Cardiac fibroblast (primary cell): ENCODE results near the gene OGG1.

ENCODE experiments used
- DNase-seq, 2 donors: peaks; one replicate each; pipeline versions ENCODE4 v3.0.0 to v3.0.0-alpha.2; 2010; ENCODE audit warnings: low read depth in 2 of 2
- H3K4me3 ChIP-seq, 2 donors: replicated peaks in 1 of 2; 1 replicate in 1 of 2; 2 replicates in 1 of 2; pipeline ENCODE4 v1.5.1; 2011; ENCODE audit warnings: low read depth in 2 of 2, low read length in 2 of 2, mild to moderate bottlenecking in 2 of 2, moderate library complexity in 1 of 2
- CTCF ChIP-seq: IDR thresholded peaks from one replicate; pipeline ENCODE4 v1.5.1; 2011; ENCODE audit warnings: low read depth, mild to moderate bottlenecking, low read length, inconsistent platforms

OGG1 gene

DNA sequence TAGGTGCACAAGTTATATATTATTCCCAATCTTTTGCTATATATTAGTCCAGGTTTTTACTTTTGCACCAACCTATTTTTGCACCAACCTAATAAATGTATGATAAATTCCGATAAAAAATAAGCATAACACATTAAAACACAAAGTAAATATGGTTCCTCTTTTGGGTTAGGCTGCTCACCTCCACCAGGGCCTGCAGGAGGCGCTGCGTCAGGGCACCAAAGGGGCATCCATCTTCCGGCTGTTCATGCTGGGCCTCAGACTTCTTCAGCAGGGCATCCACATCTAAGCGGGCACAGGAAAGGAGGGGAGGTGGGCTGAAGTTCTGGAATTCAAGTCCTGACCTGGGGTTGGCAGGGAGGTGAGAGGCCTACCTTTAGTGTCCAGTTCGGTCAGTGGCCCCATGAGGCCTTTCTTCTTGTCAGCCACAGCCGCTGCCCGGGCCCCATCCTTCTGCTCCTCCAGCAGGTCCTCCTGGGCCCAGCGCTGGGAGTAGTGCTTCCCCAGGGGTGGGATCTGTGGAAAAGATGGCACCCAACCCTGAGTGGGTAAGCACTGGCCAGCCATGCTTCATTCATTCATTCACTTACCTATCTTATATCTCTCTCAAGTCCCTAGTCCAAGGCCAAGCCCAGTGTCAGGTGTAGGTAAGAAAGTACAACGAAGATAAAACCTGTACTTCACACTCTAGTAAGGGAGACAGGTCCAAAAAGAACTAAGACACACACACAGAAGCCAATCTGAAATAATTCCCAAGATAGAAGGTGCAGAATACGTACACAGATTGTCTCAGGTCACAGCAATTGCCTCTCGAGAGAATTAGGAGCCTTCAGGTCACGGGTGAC lies 37.3 kb downstream of the OGG1 start:
- DNase-seq, result no peak
- TF ChIP-seq CTCF, result peak; percentile 57
- no peak overlapping the region for H3K4me3 ChIP-seq

GRCh38 chr3:9787714-9788113 lies 38.0 kb downstream of the OGG1 start:
- H3K4me3 ChIP-seq, result no peak overlapping the region
- no peak for TF ChIP-seq CTCF
- DNase-seq, result no peak

- no peak for DNase-seq
- no peak for TF ChIP-seq CTCF
- no peak overlapping the region for H3K4me3 ChIP-seq
Observed at GRCh38 chr3:9791127-9791526, 41.4 kb downstream of the OGG1 start.

GRCh38 chr3:9791790-9792404 lies 42.1 kb downstream of the OGG1 start:
- peak overlapping the region; percentile 75 to 96 for H3K4me3 ChIP-seq
- no peak for DNase-seq
- TF ChIP-seq CTCF, result no peak

DNA sequence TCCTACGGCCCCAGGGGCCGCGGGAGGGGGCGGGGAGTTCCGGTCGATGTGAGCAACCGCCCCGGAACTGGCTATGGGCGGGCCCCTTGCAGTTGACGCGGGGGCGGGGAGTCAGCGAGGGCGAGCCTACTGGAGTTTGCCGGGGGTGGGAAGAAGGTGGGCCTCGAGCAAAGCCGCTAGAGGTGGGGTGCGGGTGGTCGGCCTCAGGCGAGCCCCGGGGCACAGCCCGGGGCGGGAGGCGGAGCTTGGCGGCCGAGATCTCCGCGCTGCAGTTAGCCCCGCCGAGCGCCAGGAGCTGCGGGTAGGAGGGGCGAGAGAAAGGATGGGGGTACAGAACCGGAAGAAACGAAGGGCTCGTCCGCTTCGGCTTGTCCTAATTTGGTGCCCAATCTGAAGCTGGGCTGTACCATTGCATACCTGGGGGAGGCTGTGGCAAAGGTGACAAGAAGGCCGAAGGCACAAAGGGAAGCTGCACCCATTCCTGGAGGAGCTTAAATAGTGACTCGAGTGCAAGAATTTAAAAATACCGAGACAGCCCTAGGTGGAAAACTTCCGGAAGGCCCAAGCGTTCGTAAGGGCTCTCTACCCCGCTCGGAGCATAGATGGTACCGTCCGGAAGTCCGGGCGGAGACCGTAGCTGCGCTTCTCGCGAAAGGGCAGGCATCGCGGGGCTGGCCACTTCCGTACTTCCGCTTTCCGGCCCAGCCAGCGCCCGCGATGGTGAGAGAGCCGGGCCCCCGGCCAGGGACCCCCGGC lies 42.8 kb downstream of the OGG1 start, which contains the start of the genes ARPC4 and TADA3:
Gene ARPC4, plus strand, starts transcription at position 678 of the 756 bp plus-strand sequence. Its CDS starts 40 bp downstream, at position 718.
Gene TADA3, minus strand, starts transcription at position 69 of the 756 bp plus-strand sequence. CDS start 1,007 bp downstream, outside the sequence.
- peak within 1 kb of the TSS; percentile 75 to 96 for H3K4me3 ChIP-seq
- DNase-seq, result peak; percentile 98
- peak; percentile 12 for TF ChIP-seq CTCF

DNA sequence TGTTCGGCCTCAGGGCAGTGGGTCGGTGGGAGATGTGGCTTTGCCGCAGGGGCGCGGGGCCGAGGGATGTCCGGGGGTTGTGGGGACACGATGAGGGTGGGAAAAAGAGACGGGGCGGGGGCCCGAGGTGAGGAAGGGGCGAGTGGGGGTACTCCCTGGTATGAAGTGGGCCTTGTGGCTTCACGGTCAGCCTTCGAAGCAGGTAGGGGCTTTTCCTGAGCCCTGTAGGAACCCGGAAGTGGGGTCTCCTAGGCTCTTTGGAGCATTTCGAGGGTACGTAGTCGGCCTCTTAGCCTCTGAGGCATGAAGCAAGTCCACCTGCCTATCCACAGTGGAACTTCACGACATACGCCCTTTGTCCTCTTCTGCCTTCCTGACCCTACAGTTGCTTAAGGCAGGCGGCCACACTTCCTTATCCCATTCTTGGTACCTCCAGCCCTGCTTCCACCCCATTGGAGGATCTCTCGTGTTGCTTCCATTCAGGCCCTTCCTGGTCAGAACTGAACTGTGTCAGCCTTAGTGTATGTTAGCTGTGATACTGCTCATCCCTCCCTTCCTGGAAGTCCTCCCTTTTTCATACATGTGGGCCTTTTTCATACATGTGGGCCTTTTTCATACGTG lies 43.5 kb downstream of the OGG1 start:
- TF ChIP-seq CTCF, result peak; percentile 5
- peak; percentile 56 to 59 for DNase-seq

More for the DNA sequence above, 43.5 kb downstream of the OGG1 start:
- peak overlapping the region; percentile 75 to 96 for H3K4me3 ChIP-seq
